HG02885 (cell line): ENCODE data around the gene CADM2.

Experiments
- ATAC-seq: cut with Tn5 transposase; IDR thresholded peaks from one replicate; pipeline ENCODE4 v1.9.1; 2021; ENCODE audit warnings: mild to moderate bottlenecking; ENCODE audit not compliant: unreplicated experiment, poor library complexity

Gene CADM2

GRCh38 chr3:85533586-85533985, 574.8 kb downstream of the CADM2 start:
- ATAC-seq = no peak

GRCh38 chr3:85535517-85535916, 576.7 kb downstream of the CADM2 start:
- no peak for ATAC-seq

DNA sequence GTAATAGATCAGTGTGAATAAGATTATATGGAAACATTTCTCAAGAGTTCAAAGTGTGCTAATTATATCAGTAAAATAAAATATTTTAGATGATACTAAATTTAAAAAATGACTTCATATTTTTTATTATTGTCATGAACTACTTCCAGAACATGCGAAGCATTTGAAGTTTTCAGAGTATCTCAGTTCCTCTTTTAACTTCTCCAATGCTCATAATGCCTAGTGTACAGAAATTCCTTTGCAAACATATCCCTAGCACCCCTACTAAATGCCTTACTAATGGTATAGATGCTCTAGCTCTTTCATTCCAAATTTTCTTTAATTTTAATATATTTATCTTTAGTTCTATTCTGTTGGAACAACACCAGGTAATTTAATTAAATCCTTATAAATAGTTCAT, 580.4 kb downstream of the CADM2 start:
- ATAC-seq = no peak

GRCh38 chr3:85554153-85554552, 595.4 kb downstream of the CADM2 start:
- ATAC-seq = no peak

DNA sequence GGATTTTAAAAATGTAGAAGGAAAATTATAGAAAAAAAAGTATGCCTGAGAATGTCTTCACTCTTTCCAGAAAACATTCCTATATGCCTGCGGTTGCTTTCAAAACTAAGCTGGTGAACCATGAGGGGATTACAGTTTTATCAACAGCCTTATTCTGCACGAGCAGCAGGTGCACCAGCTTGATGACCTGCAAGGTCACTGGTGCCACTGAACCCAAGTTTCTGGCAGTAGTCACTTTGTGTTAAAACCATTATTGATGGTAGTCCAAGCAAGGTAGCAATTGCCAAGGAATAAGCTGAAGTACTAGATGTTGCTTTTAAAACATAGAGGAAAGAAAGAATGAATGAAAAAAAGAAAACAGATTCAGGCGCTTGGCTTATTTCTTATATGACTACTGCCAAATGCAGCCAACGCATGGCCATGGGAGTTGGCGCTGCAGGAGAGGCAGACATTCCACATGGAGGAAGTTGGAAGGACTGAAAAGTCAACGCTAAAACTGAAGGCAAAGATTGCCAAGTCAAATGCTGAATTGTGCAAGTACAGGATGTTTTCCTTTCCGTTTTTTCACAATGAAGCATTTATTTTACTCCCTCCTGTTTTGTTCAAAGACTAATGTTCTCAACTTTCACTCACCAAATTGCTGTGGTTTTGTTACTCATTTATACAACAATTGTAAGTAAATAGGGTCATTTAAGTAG, 601.4 kb downstream of the CADM2 start:
- ATAC-seq = no peak

GRCh38 chr3:85567071-85567676, 608.4 kb downstream of the CADM2 start:
- ATAC-seq = peak; percentile 81

- ATAC-seq = no peak
Measured at GRCh38 chr3:85570819-85571218, 612.0 kb downstream of the CADM2 start.

DNA sequence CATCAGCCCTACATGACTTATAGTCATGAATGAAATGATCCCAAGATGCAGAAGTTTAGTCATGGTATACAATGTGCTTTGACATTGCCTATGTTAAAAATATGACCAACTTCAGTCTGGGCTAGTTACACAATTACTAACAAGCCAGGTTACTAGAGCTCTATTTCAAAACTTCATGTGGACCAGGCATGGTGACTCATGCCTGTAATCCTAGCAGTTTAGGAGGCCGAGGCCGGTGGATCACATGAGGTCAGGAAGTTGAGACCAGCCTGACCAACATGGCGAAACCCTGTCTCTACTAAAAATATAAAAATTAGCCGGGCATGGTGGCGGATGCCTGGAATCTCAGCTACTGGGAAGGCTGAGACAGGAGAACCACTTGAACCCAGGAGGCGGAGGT, 613.0 kb downstream of the CADM2 start:
- no peak for ATAC-seq

DNA sequence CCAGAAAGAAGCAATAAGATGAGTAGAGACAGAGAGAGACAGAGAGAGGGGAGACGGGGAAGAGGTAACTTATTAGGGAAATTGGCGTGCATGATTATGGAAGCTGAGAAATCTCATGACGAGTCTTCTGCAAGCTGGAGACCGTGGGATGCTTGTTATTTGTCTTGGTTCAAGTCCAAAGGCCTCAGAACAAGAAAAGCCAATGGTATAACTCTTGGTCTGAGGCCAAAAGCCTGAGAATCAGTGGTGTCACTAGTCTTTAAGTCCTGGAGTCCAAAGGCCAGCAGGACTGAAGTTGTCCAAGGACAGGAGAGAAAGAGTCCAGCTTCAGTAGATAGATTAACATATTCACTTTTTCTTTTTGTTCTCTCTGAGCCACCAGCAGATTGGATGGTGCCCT, 613.6 kb downstream of the CADM2 start:
- ATAC-seq = no peak

GRCh38 chr3:85572978-85573377, 614.2 kb downstream of the CADM2 start:
- ATAC-seq = no peak

GRCh38 chr3:85574006-85574705, 615.4 kb downstream of the CADM2 start:
- ATAC-seq = no peak

- ATAC-seq = peak; percentile 90
Measured at GRCh38 chr3:85576091-85576690, 617.4 kb downstream of the CADM2 start.

DNA sequence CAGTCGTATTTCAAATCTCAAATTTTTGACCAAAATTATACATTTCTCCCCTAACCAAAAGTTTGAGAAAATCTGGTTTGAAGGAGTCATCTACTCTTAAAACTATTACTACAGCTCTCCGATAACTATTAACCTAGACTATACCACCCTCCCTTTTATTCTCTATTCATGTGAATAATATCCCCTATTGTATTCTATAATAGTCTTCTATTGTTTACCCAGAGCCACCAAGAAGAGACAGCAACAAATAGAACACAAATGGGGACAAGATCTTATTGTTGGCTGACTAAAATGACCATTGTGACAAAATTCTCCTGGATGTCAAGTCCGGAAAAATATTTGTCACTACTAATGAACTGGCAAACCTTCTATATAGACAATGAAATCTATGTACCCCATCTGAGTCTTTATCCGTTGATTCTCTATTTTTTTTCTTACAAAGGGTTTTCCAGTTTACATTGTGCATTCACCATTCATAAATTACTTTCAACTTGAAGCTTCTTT, 618.0 kb downstream of the CADM2 start:
- no peak for ATAC-seq

DNA sequence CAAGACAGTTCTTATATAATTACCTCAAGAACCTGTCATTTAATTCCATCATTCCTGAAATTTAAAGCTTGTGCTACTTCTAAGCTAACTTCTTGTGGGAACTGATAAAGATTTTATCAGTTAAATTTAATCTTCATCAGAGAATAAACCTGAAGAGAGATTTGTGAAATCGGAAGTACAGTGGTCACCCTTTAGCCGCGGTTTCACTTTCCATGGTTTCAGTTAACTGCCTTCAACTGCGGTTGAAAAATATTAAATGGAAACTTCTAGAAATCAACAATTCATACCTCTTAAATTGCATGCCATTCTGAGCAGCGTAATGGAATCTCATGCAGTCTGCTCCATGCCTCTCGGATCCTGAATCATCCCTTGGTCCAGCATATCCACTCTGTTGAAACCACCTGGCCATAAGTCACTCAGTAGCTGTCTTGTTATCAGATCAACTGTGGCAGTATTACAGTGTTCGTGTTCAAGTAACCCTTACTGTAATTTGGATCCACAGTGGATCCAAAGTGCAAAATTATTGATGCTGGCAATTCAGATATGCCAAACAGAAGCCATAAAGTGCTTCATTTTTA, 626.1 kb downstream of the CADM2 start:
- peak; percentile 83 for ATAC-seq

DNA sequence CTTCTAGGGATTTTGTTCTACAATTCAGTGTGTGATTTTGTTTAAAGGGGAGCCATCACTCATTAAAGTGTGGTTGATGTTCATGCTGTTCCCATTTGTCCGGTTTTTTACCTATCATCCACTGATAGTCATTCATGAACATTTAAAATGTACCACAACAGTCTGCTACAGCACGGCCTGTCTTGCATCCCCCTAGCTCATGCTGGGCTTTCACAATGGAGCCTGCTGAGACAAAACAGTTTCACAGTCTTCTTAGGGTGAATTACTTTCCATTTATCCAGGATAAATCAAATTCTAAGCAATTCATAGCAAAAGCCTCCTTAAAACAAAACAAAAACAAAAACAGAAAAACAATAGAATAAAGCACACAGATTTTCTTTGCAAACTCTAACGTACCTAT, 627.2 kb downstream of the CADM2 start:
- ATAC-seq = no peak

- ATAC-seq = no peak
Measured at GRCh38 chr3:85589145-85589544, 630.4 kb downstream of the CADM2 start.

- ATAC-seq = no peak
Measured at GRCh38 chr3:85591451-85591850, 632.7 kb downstream of the CADM2 start.

DNA sequence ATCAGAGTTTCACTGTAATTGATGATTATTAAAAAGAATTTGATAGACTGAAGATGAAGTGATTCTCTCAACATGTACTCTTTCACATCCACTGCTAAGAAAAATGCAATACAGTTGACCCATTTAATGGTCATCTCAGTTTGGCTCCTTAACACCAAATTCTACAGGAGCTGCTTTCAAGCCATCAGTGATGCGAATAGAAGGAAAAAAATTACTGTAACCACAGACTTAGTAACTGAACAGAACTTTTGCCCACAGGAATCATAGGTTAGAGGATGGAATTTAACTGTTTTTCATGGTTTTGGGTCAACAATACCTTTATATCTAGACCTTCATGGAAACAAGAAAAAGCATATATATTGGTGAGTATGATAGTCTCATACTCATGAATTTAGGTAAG, 633.5 kb downstream of the CADM2 start:
- ATAC-seq = no peak

- ATAC-seq = no peak
Measured at GRCh38 chr3:85594676-85595075, 635.9 kb downstream of the CADM2 start.

GRCh38 chr3:85603378-85603777, 644.6 kb downstream of the CADM2 start:
- no peak for ATAC-seq

DNA sequence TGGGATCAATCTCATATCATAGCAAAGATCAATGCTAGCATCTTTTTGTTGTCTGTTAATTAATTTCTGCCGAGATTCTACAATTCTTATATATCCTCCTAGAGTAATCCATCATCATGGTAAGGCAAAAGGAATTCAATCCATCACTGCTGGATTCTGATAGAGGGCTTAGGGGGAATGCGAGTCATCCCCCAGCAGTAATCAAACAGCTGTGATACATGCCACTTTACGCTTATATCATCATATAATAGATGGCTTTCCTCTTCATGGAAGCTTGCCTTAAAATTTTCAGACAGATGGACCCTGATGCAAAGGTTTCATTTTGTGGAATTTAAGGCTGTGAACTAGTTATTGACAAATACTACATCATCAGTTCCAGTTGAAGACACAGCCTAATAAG, 645.9 kb downstream of the CADM2 start:
- ATAC-seq = no peak
